Left ventricle myocardium inferior (tissue), 1 donor: ENCODE results near the gene SBF2. TPM values are rescaled to one million over a fixed set of nuclear protein-coding genes. Genes with fewer than 3 reads are reported as not detected.

Source experiments
- DNase-seq: peaks from one replicate; pipeline ENCODE4 v3.0.0-alpha.2; 2020
- H3K27ac ChIP-seq: fragments of 200-600 bp; replicated peaks from 2 replicates; pipeline ENCODE4 v1.8.0; 2021
- H3K27me3 ChIP-seq: fragments of 200-600 bp; 2 replicates; pipeline ENCODE4 v1.8.0; 2021; ENCODE audit warnings: low read depth
- H3K36me3 ChIP-seq: fragments of 200-600 bp; 2 replicates; pipeline ENCODE4 v1.8.0; 2021
- H3K4me1 ChIP-seq: fragments of 200-600 bp; 2 replicates; pipeline ENCODE4 v1.8.0; 2021
- H3K4me3 ChIP-seq: fragments of 200-600 bp; 2 replicates; pipeline ENCODE4 v1.8.0; 2021; ENCODE audit warnings: mild to moderate bottlenecking, moderate library complexity
- H3K9me3 ChIP-seq: fragments of 200-600 bp; replicated peaks from 2 replicates; pipeline ENCODE4 v1.8.0; 2021
- CTCF ChIP-seq: fragments of 200-600 bp; IDR thresholded peaks from 2 replicates; pipeline ENCODE4 v1.8.0; 2021; ENCODE audit warnings: antibody characterized with exemption, mild to moderate bottlenecking, borderline replicate concordance
- intact Hi-C: fragments of 100-400 bp; cut with micrococcal nuclease; formaldehyde crosslinking; loops from one replicate; pipeline ENCODE4 v1.11.0; 2022
- total RNA-seq: library from RNA; stranded (reverse); fragmentation: NEBNext Ultra II Directional; extraction: Animal tissue kit (Norgen Biotek cat#: 25700); gene quantifications from one replicate; pipeline ENCODE4 v1.2.1, GENCODE V29; 2021
- donor health status: DM: no; HTN: yes; CAD: no; lungs with severe emphysema.

SBF2 gene
- total RNA-seq, 1 donor from 2014 or later = 17.8 TPM

GRCh38 chr11:9806946-9807687 lies 486.9 kb downstream of the SBF2 start:
- Histone ChIP-seq H3K4me3 (no peak overlapping the region), H3K36me3 (peaks cover 48% of the 10 kb centered on the region), H3K27me3 (no peaks in the 10 kb centered on the region), H3K4me1 (peaks cover 30% of the 10 kb centered on the region), H3K9me3 (no peaks in the 10 kb centered on the region), H3K27ac (no peak overlapping the region)
- DNase-seq = no peak
- no peak for TF ChIP-seq CTCF
- intact Hi-C loops = no loop called here

DNA sequence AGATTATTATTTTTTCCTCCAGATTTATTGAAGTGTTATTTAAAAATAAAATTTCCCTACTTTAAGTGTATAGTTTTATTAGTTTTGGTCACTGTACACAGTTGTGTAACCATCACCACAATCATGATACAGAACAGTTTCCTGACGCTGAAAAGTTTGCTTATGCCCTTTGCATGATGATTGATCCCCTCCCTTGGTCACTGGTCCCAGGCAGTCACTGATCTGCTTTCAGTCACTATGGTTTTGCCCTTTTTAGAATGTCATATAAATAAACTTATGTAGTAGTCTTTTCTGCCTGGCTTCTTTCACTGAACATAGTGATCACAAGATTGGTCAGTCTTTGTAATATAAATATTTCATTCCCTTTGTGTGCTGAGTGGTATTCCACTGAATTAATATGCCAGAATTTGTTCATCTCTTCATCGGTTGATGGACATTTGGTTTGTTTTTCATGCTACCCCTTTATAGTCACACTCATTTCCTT lies 489.6 kb downstream of the SBF2 start:
- peak overlapping the region; percentile 77 for H3K27ac ChIP-seq
- H3K27me3 ChIP-seq = no peaks in the 10 kb centered on the region
- no peak for TF ChIP-seq CTCF
- no peak for DNase-seq
- intact Hi-C loops = no loop called here
- H3K9me3 ChIP-seq = no peaks in the 10 kb centered on the region
- peaks cover 37% of the 10 kb centered on the region for H3K4me1 ChIP-seq
- peaks cover 32% of the 10 kb centered on the region for H3K36me3 ChIP-seq
- H3K4me3 ChIP-seq = no peak overlapping the region

DNA sequence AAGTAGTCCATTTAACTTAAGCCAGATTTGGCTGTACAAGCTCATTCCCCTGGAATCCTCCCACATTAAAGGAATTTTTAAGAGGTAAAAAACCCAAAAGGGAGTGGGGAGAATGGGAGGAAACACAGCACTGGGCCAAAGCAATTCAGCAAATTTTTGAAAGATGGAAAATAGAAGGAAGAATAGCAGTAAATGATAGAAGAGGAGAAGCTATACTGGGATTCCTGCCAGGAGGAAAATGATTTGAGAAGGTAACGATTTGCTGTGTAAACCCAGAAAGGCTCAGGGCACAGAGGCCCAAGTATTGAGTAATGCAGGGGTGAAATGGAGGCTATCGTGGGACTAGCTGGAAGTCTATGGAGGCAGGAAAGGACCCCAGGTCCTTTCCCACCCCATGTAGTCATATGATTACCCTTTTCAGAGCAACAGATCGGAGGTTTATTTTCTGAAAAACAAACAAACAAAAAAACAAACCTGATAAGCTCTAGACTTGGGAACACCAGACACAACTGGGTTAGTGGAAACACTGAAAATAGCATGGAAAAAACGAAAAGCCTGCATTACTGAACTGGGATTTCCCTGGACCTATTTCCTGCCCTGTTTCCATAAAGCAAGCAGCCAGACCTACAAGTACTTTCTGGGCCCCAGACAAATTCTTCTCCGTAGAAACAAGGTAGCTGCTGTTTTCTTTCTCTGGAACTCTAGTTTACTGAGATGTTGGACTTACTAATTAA lies 490.2 kb downstream of the SBF2 start:
- no peak for DNase-seq
- Histone ChIP-seq H3K4me1 (peaks cover 37% of the 10 kb centered on the region), H3K9me3 (no peaks in the 10 kb centered on the region), H3K4me3 (no peak overlapping the region), H3K36me3 (peaks cover 32% of the 10 kb centered on the region), H3K27ac (peak overlapping the region; percentile 77), H3K27me3 (no peaks in the 10 kb centered on the region)
- no peak for TF ChIP-seq CTCF
- intact Hi-C loops = no loop called here

GRCh38 chr11:9802291-9802861 lies 491.6 kb downstream of the SBF2 start:
- no peaks in the 10 kb centered on the region for H3K9me3 ChIP-seq
- H3K36me3 ChIP-seq = peaks cover 24% of the 10 kb centered on the region
- DNase-seq = no peak
- H3K4me1 ChIP-seq = peaks cover 37% of the 10 kb centered on the region
- H3K27me3 ChIP-seq = no peaks in the 10 kb centered on the region
- TF ChIP-seq CTCF = no peak
- no peak overlapping the region for H3K4me3 ChIP-seq
- intact Hi-C loops = no loop called here
- H3K27ac ChIP-seq = peak overlapping the region; percentile 77

GRCh38 chr11:9799886-9800285 lies 494.1 kb downstream of the SBF2 start:
- H3K36me3 ChIP-seq = peaks cover 7% of the 10 kb centered on the region
- DNase-seq = no peak
- peaks cover 35% of the 10 kb centered on the region for H3K4me1 ChIP-seq
- no peak overlapping the region for H3K27ac ChIP-seq
- no peaks in the 10 kb centered on the region for H3K9me3 ChIP-seq
- intact Hi-C loops = no loop called here
- no peaks in the 10 kb centered on the region for H3K27me3 ChIP-seq
- no peak for TF ChIP-seq CTCF
- H3K4me3 ChIP-seq = no peak overlapping the region
